ENCODE data around the gene POTEH. TPM values are rescaled to one million over a fixed set of nuclear protein-coding genes. Genes with fewer than 3 reads are reported as not detected.
"Not testable (repeated sequence)": the region's sequence is repeated elsewhere in the genome, so short reads cannot be mapped to it uniquely, and the experiment has no call there.

POTEH gene
- total and polyA plus RNA-seq, 2 of the 13 experiments (the other 11 are each of a cell fraction or from before 2014, with no cell fraction given), result not detected

- ATAC-seq; CTCF ChIA-PET (ENCODE audit: low intra/inter-chr PET ratio, low total read pairs); H3K27ac ChIP-seq (ENCODE audit: extremely low read length, insufficient read depth, low read length); H3K9ac ChIP-seq (ENCODE audit: insufficient read depth, low read depth, low read length); intact Hi-C loops (cut with micrococcal nuclease; ENCODE audit: unreplicated experiment); H3K36me3 ChIP-seq (replicated peaks in 1 of 2; ENCODE audit: control insufficient read depth in 1 of 2, insufficient read depth in 2 of 2, low read length in 2 of 2); POLR2A ChIA-PET; FAIRE-seq; DNase-seq (ENCODE audit: low spot score); H4K20me1 ChIP-seq (ENCODE audit: insufficient read depth, low read length); H2AFZ ChIP-seq (ENCODE audit: low read length); H3K4me1 ChIP-seq (ENCODE audit: insufficient read depth, low read length); in situ Hi-C loops (cut with HindIII; ENCODE audit: extremely low pct_ligation_motif_present, low pct_unique_long_range_greater_than_20kb); H3K4me2 ChIP-seq (ENCODE audit: low read depth, low read length); H3K4me3 ChIP-seq (replicated peaks in 1 of 3; ENCODE audit: insufficient read depth in 1 of 3, low read depth in 2 of 3, low read length in 3 of 3); H3K9me3 ChIP-seq (ENCODE audit: low read length); H3K27me3 ChIP-seq (ENCODE audit: control insufficient read depth in 1 of 2, insufficient read depth in 2 of 2, low read length in 2 of 2); BruUV-seq (replicated peaks); H3K79me2 ChIP-seq (ENCODE audit: insufficient read depth, low read length): not testable (repeated sequence)
- peak in 1 of 2 experiments; percentile 46; a peak in 3 of 4 replicates for TF ChIP-seq REST (IDR thresholded peaks at IDR 0.05; ENCODE audit: borderline replicate concordance in 1 of 2, low read depth in 1 of 2, low read length in 2 of 2)
- 11% methylated on average over 5 of the region's 7 CpGs for WGBS (ENCODE audit: low lambda C conversion rate)
Measured at GRCh38 chr22:15651954-15652353, 37.9 kb upstream of the POTEH start.

- H3K4me3 ChIP-seq (replicated peaks in 1 of 3; ENCODE audit: insufficient read depth in 1 of 3, low read depth in 2 of 3, low read length in 3 of 3); FAIRE-seq; H3K4me2 ChIP-seq (ENCODE audit: low read depth, low read length); H3K79me2 ChIP-seq (ENCODE audit: insufficient read depth, low read length); POLR2A ChIA-PET; H3K27me3 ChIP-seq (ENCODE audit: control insufficient read depth in 1 of 2, insufficient read depth in 2 of 2, low read length in 2 of 2); in situ Hi-C loops (cut with HindIII; ENCODE audit: extremely low pct_ligation_motif_present, low pct_unique_long_range_greater_than_20kb); H2AFZ ChIP-seq (ENCODE audit: low read length); CTCF ChIA-PET (ENCODE audit: low intra/inter-chr PET ratio, low total read pairs); H3K27ac ChIP-seq (ENCODE audit: extremely low read length, insufficient read depth, low read length); DNase-seq (ENCODE audit: low spot score); H4K20me1 ChIP-seq (ENCODE audit: insufficient read depth, low read length); H3K36me3 ChIP-seq (replicated peaks in 1 of 2; ENCODE audit: control insufficient read depth in 1 of 2, insufficient read depth in 2 of 2, low read length in 2 of 2); H3K9ac ChIP-seq (ENCODE audit: insufficient read depth, low read depth, low read length); BruUV-seq (replicated peaks); intact Hi-C loops (cut with micrococcal nuclease; ENCODE audit: unreplicated experiment); H3K4me1 ChIP-seq (ENCODE audit: insufficient read depth, low read length); ATAC-seq; H3K9me3 ChIP-seq (ENCODE audit: low read length): not testable (repeated sequence)
- 6% methylated on average over 1 of the region's 6 CpGs for WGBS (ENCODE audit: low lambda C conversion rate)
Measured at GRCh38 chr22:15652738-15653137, 37.1 kb upstream of the POTEH start.

- H3K4me1 ChIP-seq (ENCODE audit: insufficient read depth, low read length); intact Hi-C loops (cut with micrococcal nuclease; ENCODE audit: unreplicated experiment); BruUV-seq (replicated peaks); in situ Hi-C loops (cut with HindIII; ENCODE audit: extremely low pct_ligation_motif_present, low pct_unique_long_range_greater_than_20kb); ATAC-seq; H3K9me3 ChIP-seq (ENCODE audit: low read length); H3K27ac ChIP-seq (ENCODE audit: extremely low read length, insufficient read depth, low read length); H2AFZ ChIP-seq (ENCODE audit: low read length); H3K79me2 ChIP-seq (ENCODE audit: insufficient read depth, low read length); H3K36me3 ChIP-seq (replicated peaks in 1 of 2; ENCODE audit: control insufficient read depth in 1 of 2, insufficient read depth in 2 of 2, low read length in 2 of 2); CTCF ChIA-PET (ENCODE audit: low intra/inter-chr PET ratio, low total read pairs); H4K20me1 ChIP-seq (ENCODE audit: insufficient read depth, low read length); H3K9ac ChIP-seq (ENCODE audit: insufficient read depth, low read depth, low read length); H3K27me3 ChIP-seq (ENCODE audit: control insufficient read depth in 1 of 2, insufficient read depth in 2 of 2, low read length in 2 of 2); H3K4me3 ChIP-seq (replicated peaks in 1 of 3; ENCODE audit: insufficient read depth in 1 of 3, low read depth in 2 of 3, low read length in 3 of 3); FAIRE-seq; H3K4me2 ChIP-seq (ENCODE audit: low read depth, low read length); POLR2A ChIA-PET: not testable (repeated sequence)
- peak; percentile 0 for DNase-seq (ENCODE audit: low spot score)
- WGBS (ENCODE audit: low lambda C conversion rate), result 17% methylated on average over 2 of the region's 2 CpGs
Measured at GRCh38 chr22:15653241-15653640, 36.6 kb upstream of the POTEH start.

GRCh38 chr22:15661102-15661501 is 28.7 kb upstream of the POTEH start:
- ATAC-seq; POLR2A ChIA-PET; H3K4me3 ChIP-seq (replicated peaks in 1 of 3; ENCODE audit: insufficient read depth in 1 of 3, low read depth in 2 of 3, low read length in 3 of 3); CTCF ChIA-PET (ENCODE audit: low intra/inter-chr PET ratio, low total read pairs); H3K4me1 ChIP-seq (ENCODE audit: insufficient read depth, low read length); H3K27ac ChIP-seq (ENCODE audit: extremely low read length, insufficient read depth, low read length); H4K20me1 ChIP-seq (ENCODE audit: insufficient read depth, low read length); H3K27me3 ChIP-seq (ENCODE audit: control insufficient read depth in 1 of 2, insufficient read depth in 2 of 2, low read length in 2 of 2); H2AFZ ChIP-seq (ENCODE audit: low read length); H3K4me2 ChIP-seq (ENCODE audit: low read depth, low read length); BruUV-seq (replicated peaks); H3K9ac ChIP-seq (ENCODE audit: insufficient read depth, low read depth, low read length); DNase-seq (ENCODE audit: low spot score); FAIRE-seq; intact Hi-C loops (cut with micrococcal nuclease; ENCODE audit: unreplicated experiment); H3K9me3 ChIP-seq (ENCODE audit: low read length); in situ Hi-C loops (cut with HindIII; ENCODE audit: extremely low pct_ligation_motif_present, low pct_unique_long_range_greater_than_20kb); H3K36me3 ChIP-seq (replicated peaks in 1 of 2; ENCODE audit: control insufficient read depth in 1 of 2, insufficient read depth in 2 of 2, low read length in 2 of 2); H3K79me2 ChIP-seq (ENCODE audit: insufficient read depth, low read length): not testable (repeated sequence)
- no CpG with 5 or more reads among the region's 2 CpGs for WGBS (ENCODE audit: low lambda C conversion rate)

Data from HepG2 (cell line).